Measurements from ENCODE around the gene STMN1. TPM values are rescaled to one million over a fixed set of nuclear protein-coding genes. Genes with fewer than 3 reads are reported as not detected.

STMN1 gene
- polyA plus RNA-seq, 1 donor (not counting 4 experiments of a cell fraction or from before 2014, with no cell fraction given) = 82.8 TPM

- no peak overlapping the region for H3K4me2 ChIP-seq (ENCODE audit: control insufficient read depth, extremely low read depth, insufficient read depth, low read depth, low read length)
- dilution Hi-C loops (cut with MboI; ENCODE audit: extremely low pct_ligation_motif_present, low sequenced_read_pairs) = loop anchor here (25.0 kb wide), 1 partner anchor 92 kb away; the partner anchor contains the start of gene PAFAH2
- peak; percentile 88 for FAIRE-seq
These were observed 10.7 kb downstream of the STMN1 start for GRCh38 chr1:25895365-25895990.

GRCh38 chr1:25893116-25893515, 13.1 kb downstream of the STMN1 start:
- Histone ChIP-seq H3K4me2 (ENCODE audit: control insufficient read depth, extremely low read depth, insufficient read depth, low read depth, low read length) (no peak overlapping the region), H3K79me2 (ENCODE audit: control insufficient read depth, insufficient read depth, low read length) (no peaks in the 10 kb centered on the region), H3K27ac (ENCODE audit: control insufficient read depth, insufficient read depth, low read length) (no peak overlapping the region), H3K9ac (ENCODE audit: control insufficient read depth, extremely low read depth, insufficient read depth, low read length) (no peak overlapping the region), H3K36me3 (ENCODE audit: control insufficient read depth in 2 of 2, extremely low read depth in 1 of 2, insufficient read depth in 2 of 2, low read length in 2 of 2) (peaks cover 0 to 9% of the 10 kb centered on the region in 2 experiments), H3K4me1 (ENCODE audit: control insufficient read depth, extremely low read depth, insufficient read depth, low read length) (peaks cover 58% of the 10 kb centered on the region), H2AFZ (ENCODE audit: control insufficient read depth, low read length) (no peak overlapping the region), H3K27me3 (ENCODE audit: control insufficient read depth, extremely low read depth, insufficient read depth, low read length) (no peaks in the 10 kb centered on the region), H3K9me1 (ENCODE audit: control insufficient read depth, extremely low read depth, insufficient read depth, low read length) (no peaks in the 10 kb centered on the region), H3K9me3 (ENCODE audit: control insufficient read depth, low read depth, low read length) (no peaks in the 10 kb centered on the region), H4K20me1 (ENCODE audit: control insufficient read depth, extremely low read depth, insufficient read depth, low read length) (no peaks in the 10 kb centered on the region), H3K4me3 (ENCODE audit: control insufficient read depth in 2 of 3, extremely low read depth in 1 of 3, insufficient read depth in 2 of 3, low read depth in 1 of 3, low read length in 3 of 3) (no peak overlapping the region)
- TF ChIP-seq CTCF (optimal IDR thresholded peaks at IDR 0.05 in 1 of 3, IDR thresholded peaks at IDR 0.05 in 1 of 3, conservative IDR thresholded peaks at IDR 0.05 in 1 of 3; ENCODE audit: extremely low read depth in 1 of 3, insufficient read depth in 2 of 3, low read length in 3 of 3) (no peak), EZH2 (IDR thresholded peaks at IDR 0.05; ENCODE audit: low read length) (no peak)
- dilution Hi-C loops (cut with MboI; ENCODE audit: extremely low pct_ligation_motif_present, low sequenced_read_pairs) = loop anchor here (25.0 kb wide), 1 partner anchor 94 kb away; the partner anchor contains the start of gene PAFAH2
- DNase-seq (ENCODE audit: low read depth, low spot score) = no peak
- FAIRE-seq = no peak

More at GRCh38 chr1:25895365-25895990, 10.7 kb downstream of the STMN1 start:
- no peaks in the 10 kb centered on the region for H3K9me1 ChIP-seq (ENCODE audit: control insufficient read depth, extremely low read depth, insufficient read depth, low read length)
- H3K4me3 ChIP-seq (ENCODE audit: control insufficient read depth in 2 of 3, extremely low read depth in 1 of 3, insufficient read depth in 2 of 3, low read depth in 1 of 3, low read length in 3 of 3) = no peak overlapping the region
- no peak overlapping the region for H3K9ac ChIP-seq (ENCODE audit: control insufficient read depth, extremely low read depth, insufficient read depth, low read length)
- H4K20me1 ChIP-seq (ENCODE audit: control insufficient read depth, extremely low read depth, insufficient read depth, low read length) = no peaks in the 10 kb centered on the region
- peaks cover 36% of the 10 kb centered on the region for H3K4me1 ChIP-seq (ENCODE audit: control insufficient read depth, extremely low read depth, insufficient read depth, low read length)
- H3K9me3 ChIP-seq (ENCODE audit: control insufficient read depth, low read depth, low read length) = no peaks in the 10 kb centered on the region
- H3K36me3 ChIP-seq (ENCODE audit: control insufficient read depth in 2 of 2, extremely low read depth in 1 of 2, insufficient read depth in 2 of 2, low read length in 2 of 2) = peaks cover 1 to 18% of the 10 kb centered on the region in 2 experiments
- no peak for DNase-seq (ENCODE audit: low read depth, low spot score)
- H3K27me3 ChIP-seq (ENCODE audit: control insufficient read depth, extremely low read depth, insufficient read depth, low read length) = no peaks in the 10 kb centered on the region
- H2AFZ ChIP-seq (ENCODE audit: control insufficient read depth, low read length) = no peak overlapping the region
- TF ChIP-seq CTCF (optimal IDR thresholded peaks at IDR 0.05 in 1 of 3, IDR thresholded peaks at IDR 0.05 in 1 of 3, conservative IDR thresholded peaks at IDR 0.05 in 1 of 3; ENCODE audit: extremely low read depth in 1 of 3, insufficient read depth in 2 of 3, low read length in 3 of 3) (peak; percentile 96 to 99 (median 97)), EZH2 (IDR thresholded peaks at IDR 0.05; ENCODE audit: low read length) (no peak)
- no peak overlapping the region for H3K27ac ChIP-seq (ENCODE audit: control insufficient read depth, insufficient read depth, low read length)
- no peaks in the 10 kb centered on the region for H3K79me2 ChIP-seq (ENCODE audit: control insufficient read depth, insufficient read depth, low read length)
